GM06990 (cell line): ENCODE data around the gene ZCWPW1.

Source experiments
- DNase-seq: peaks from one replicate; pipeline ENCODE4 v3.0.0-alpha.2; 2011; ENCODE audit not compliant: insufficient read length; ENCODE audit errors: extremely low read depth
- H3K27me3 ChIP-seq: replicated peaks from 2 replicates; pipeline ENCODE4 v1.6.0; 2011; ENCODE audit warnings: low read length; ENCODE audit not compliant: control insufficient read depth, insufficient read depth
- H3K36me3 ChIP-seq: 2 replicates; pipeline ENCODE4 v1.5.1; 2011; ENCODE audit warnings: low read length; ENCODE audit not compliant: control insufficient read depth, insufficient read depth
- H3K4me3 ChIP-seq: replicated peaks from 2 replicates; pipeline ENCODE4 v1.5.1; 2011; ENCODE audit warnings: low read depth, mild to moderate bottlenecking, control low read depth, low read length
- TF ChIP-seq, protein P1 (sequence below): IDR thresholded peaks from 2 replicates; pipeline ENCODE4 v1.5.1; 2011; ENCODE audit warnings: low read length, control low read depth, mild to moderate bottlenecking, inconsistent platforms; ENCODE audit not compliant: insufficient read depth, poor library complexity, severe bottlenecking

The ZCWPW1 gene

DNA sequence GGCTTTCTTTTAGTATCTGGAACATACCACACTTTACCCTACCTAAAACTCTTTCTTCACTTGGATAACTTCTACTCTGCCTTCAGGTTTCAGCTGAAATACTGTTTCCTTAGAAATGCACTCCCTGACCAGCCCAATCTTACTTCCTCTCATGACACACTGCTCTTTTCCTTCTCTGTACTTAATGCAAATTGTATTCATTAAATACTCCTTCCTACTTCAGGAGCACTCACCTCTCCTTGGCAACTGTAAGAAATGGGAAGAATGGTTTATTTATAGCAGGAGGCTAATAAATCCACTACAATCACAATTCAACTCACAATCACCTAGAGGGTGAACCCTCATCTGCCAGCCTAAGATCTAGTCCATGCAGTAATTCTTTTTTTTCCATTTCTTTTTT, 15.2 kb downstream of the ZCWPW1 start:
- TF ChIP-seq, protein P1, sequence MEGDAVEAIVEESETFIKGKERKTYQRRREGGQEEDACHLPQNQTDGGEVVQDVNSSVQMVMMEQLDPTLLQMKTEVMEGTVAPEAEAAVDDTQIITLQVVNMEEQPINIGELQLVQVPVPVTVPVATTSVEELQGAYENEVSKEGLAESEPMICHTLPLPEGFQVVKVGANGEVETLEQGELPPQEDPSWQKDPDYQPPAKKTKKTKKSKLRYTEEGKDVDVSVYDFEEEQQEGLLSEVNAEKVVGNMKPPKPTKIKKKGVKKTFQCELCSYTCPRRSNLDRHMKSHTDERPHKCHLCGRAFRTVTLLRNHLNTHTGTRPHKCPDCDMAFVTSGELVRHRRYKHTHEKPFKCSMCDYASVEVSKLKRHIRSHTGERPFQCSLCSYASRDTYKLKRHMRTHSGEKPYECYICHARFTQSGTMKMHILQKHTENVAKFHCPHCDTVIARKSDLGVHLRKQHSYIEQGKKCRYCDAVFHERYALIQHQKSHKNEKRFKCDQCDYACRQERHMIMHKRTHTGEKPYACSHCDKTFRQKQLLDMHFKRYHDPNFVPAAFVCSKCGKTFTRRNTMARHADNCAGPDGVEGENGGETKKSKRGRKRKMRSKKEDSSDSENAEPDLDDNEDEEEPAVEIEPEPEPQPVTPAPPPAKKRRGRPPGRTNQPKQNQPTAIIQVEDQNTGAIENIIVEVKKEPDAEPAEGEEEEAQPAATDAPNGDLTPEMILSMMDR = no peak
- Histone ChIP-seq H3K4me3 (no peak overlapping the region), H3K27me3 (no peaks in the 10 kb centered on the region), H3K36me3 (no peaks in the 10 kb centered on the region)
- DNase-seq = no peak

DNA sequence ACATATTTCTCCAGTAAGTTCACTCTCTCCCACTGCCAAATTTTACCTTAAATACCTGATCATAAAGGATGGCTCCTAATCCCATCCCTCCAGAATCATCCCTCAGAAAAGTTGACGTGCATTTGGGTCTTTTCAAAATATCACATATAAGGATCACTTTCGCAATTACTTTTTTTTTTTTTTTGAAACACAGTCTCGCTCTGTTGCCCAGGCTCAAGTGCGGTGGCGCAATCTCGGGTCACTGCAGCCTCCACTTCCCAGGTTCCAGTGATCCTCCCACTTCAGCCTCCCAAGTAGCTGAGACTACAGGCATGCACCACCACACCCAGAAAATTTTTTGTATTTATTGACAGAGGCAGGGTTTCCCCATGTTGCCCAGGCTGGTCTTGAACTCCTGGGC, 17.4 kb downstream of the ZCWPW1 start:
- no peak for DNase-seq
- no peaks in the 10 kb centered on the region for H3K27me3 ChIP-seq
- no peak overlapping the region for H3K4me3 ChIP-seq
- TF ChIP-seq, protein P1 = no peak
- no peaks in the 10 kb centered on the region for H3K36me3 ChIP-seq

DNA sequence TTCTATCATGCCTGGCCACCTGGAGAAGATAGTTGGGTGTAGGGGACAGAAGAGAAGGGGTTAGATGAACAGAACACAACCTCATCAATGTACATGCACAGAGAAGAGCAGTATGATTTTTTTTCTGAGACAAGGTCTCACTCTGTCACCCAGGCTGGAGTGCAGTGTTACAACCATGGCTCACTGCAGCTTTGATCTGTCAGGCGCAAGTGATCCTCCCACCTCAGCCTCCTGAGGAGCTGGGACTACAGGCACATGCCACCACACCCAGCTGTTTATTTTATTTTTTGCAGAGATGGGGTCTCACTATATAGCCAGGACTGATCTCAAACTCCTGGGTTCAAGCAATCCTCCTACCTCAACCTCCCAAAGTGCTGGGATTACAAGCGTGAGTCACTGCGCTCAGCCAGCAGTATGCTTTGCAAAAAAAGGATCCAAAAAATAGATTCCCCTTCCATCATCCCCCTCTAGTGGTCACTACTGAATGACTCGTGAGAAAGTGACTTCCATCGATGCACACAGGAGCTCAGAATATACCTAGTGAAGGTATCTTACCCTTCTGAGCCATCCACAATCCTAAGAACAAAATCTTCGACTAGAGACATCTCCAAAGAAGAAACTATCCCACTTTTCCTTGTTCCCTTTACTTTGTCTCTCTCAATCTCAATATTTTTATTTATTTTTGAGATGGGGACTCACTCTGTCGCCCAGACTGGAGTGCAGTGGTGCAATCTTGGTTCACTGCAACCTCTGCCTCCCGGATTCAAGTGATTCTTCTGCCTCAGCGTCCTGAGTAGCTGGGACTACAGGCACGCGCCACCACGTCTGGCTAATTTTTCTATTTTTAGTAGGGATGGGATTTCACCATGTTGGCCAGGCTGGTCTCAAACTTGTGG, 21.0 kb downstream of the ZCWPW1 start:
- Histone ChIP-seq H3K36me3 (no peaks in the 10 kb centered on the region), H3K27me3 (no peaks in the 10 kb centered on the region), H3K4me3 (no peak overlapping the region)
- DNase-seq = no peak
- TF ChIP-seq, protein P1 = peak; percentile 67

DNA sequence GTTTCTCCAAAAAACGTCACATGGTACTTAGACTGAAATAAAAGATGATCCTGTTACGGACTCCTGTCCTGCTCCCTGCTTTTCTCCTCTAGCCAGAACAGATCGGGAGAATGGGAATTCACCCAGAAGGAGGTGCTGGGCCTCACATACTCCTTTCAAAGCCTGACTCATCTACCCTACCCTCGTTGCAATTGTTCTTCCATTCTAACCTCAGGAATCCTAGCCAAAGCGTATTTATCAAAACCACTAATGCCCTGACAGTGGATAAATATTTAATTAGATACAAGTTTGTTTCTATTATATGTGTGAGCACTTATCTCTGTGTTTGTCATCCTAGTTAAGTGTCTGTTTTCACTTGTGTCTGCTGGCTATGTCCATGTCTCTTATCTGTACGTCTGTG, 21.7 kb downstream of the ZCWPW1 start:
- H3K36me3 ChIP-seq = no peaks in the 10 kb centered on the region
- TF ChIP-seq, protein P1 = no peak

DNA sequence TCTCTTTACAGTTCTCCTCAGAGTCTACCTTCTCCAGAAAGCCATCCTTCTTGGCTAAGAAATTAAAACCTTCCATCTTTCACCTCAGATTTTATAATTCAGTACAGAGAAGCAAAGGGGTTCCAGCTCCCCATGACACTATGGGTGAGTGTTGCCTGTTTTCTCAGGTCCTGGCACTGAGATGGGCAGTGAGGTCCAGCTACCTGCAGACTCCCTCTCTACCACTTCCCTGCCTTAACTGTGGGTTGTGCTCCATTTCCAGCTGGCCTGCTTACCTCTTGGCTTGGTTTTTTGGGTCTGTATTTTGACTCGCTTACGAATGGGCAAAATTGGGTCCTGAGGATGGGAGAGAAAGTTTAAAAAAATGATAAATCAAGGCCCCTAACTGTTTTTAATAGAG, 26.3 kb downstream of the ZCWPW1 start:
- Histone ChIP-seq H3K36me3 (no peaks in the 10 kb centered on the region), H3K27me3 (no peaks in the 10 kb centered on the region), H3K4me3 (no peak overlapping the region)
- TF ChIP-seq, protein P1 = no peak
- DNase-seq = no peak

More for the DNA sequence above, 21.7 kb downstream of the ZCWPW1 start:
- H3K27me3 ChIP-seq = no peaks in the 10 kb centered on the region
- DNase-seq = no peak
- no peak overlapping the region for H3K4me3 ChIP-seq
